ENCODE results near the gene OSBPL10.

GRCh38 chr3:31909455-31909854 lies 71.6 kb downstream of the OSBPL10 start:
- TF ChIP-seq TAF1 (IDR thresholded peaks at IDR 0.05; ENCODE audit: low read depth, low read length) = no peak
- no peak for TF ChIP-seq YY1 (IDR thresholded peaks at IDR 0.05; ENCODE audit: low read depth, low read length)
- no peak for TF ChIP-seq PHF8 (conservative IDR thresholded peaks at IDR 0.05; ENCODE audit: low read depth, low read length)
- TF ChIP-seq, protein P1, sequence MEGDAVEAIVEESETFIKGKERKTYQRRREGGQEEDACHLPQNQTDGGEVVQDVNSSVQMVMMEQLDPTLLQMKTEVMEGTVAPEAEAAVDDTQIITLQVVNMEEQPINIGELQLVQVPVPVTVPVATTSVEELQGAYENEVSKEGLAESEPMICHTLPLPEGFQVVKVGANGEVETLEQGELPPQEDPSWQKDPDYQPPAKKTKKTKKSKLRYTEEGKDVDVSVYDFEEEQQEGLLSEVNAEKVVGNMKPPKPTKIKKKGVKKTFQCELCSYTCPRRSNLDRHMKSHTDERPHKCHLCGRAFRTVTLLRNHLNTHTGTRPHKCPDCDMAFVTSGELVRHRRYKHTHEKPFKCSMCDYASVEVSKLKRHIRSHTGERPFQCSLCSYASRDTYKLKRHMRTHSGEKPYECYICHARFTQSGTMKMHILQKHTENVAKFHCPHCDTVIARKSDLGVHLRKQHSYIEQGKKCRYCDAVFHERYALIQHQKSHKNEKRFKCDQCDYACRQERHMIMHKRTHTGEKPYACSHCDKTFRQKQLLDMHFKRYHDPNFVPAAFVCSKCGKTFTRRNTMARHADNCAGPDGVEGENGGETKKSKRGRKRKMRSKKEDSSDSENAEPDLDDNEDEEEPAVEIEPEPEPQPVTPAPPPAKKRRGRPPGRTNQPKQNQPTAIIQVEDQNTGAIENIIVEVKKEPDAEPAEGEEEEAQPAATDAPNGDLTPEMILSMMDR (IDR thresholded peaks at IDR 0.05; ENCODE audit: control extremely low read depth in 1 of 3, insufficient read depth in 1 of 3, low read depth in 1 of 3, low read length in 3 of 3) = no peak
- TF ChIP-seq POLR2AphosphoS5 (IDR thresholded peaks at IDR 0.05; ENCODE audit: low read depth, low read length) = no peak
- no peak for TF ChIP-seq CREB1 (IDR thresholded peaks at IDR 0.05)
- no peak for TF ChIP-seq RAD21 (IDR thresholded peaks at IDR 0.05 in 1 of 2, conservative IDR thresholded peaks at IDR 0.05 in 1 of 2; ENCODE audit: low read depth in 2 of 2, low read length in 2 of 2)
- TF ChIP-seq POLR2A (IDR thresholded peaks at IDR 0.05; ENCODE audit: control extremely low read depth in 1 of 2, low read depth in 2 of 2, low read length in 2 of 2) = no peak
- TF ChIP-seq ATF3 (IDR thresholded peaks at IDR 0.05; ENCODE audit: insufficient read depth, low read depth, low read length) = no peak
- TF ChIP-seq BACH1 (IDR thresholded peaks at IDR 0.05; ENCODE audit: low read length) = no peak
- TF ChIP-seq E2F6 (IDR thresholded peaks at IDR 0.05) = no peak
- TF ChIP-seq EGR1 (IDR thresholded peaks at IDR 0.05; ENCODE audit: borderline replicate concordance, low read depth, low read length) = no peak
- TF ChIP-seq, protein P2, sequence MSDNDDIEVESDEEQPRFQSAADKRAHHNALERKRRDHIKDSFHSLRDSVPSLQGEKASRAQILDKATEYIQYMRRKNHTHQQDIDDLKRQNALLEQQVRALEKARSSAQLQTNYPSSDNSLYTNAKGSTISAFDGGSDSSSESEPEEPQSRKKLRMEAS (IDR thresholded peaks at IDR 0.05) = no peak
